ENCODE measurements around the gene SKI.

- no peak for TF ChIP-seq FOXK2 (IDR thresholded peaks at IDR 0.05)
- TF ChIP-seq BHLHE40 (IDR thresholded peaks at IDR 0.05; ENCODE audit: borderline replicate concordance), result no peak
- no peak for TF ChIP-seq FOXM1 (IDR thresholded peaks at IDR 0.05; ENCODE audit: borderline replicate concordance)
Measured at GRCh38 chr1:2307972-2308371, 79.9 kb downstream of the SKI start.
